ENCODE data around the gene PRSS56. TPM values are rescaled to one million over a fixed set of nuclear protein-coding genes. Genes with fewer than 3 reads are reported as not detected.

PRSS56 gene
- total and polyA plus RNA-seq, 2 of the 8 experiments (the other 6 are each of a cell fraction or from before 2014, with no cell fraction given): 0.03 TPM; not detected in 1

- Histone ChIP-seq H2AFZ (ENCODE audit: low read length) (no peak overlapping the region), H3K79me1 (ENCODE audit: low read depth, low read length) (no peaks in the 10 kb centered on the region), H3K9ac (replicated peaks in 1 of 4; ENCODE audit: extremely low read depth in 1 of 4, low read depth in 3 of 4, low read length in 3 of 4) (no peak overlapping the region), H3K4me2 (ENCODE audit: insufficient read depth in 1 of 2, low read depth in 2 of 2, low read length in 2 of 2) (no peak overlapping the region), H3K23ac (ENCODE audit: insufficient read length) (no peak overlapping the region), H3K27me3 (replicated peaks in 1 of 4; ENCODE audit: control insufficient read depth in 3 of 4, extremely low read depth in 1 of 4, insufficient read depth in 3 of 4, low read length in 3 of 4) (peaks cover 19 to 43% (median 37%) of the 10 kb centered on the region in 4 experiments), H3K14ac (ENCODE audit: insufficient read length) (no peak overlapping the region), H3K4ac (replicated peaks; ENCODE audit: insufficient read length, low read depth, low read length) (no peak overlapping the region), H2BK20ac (ENCODE audit: low read length) (no peak overlapping the region), H3K36me3 (ENCODE audit: control insufficient read depth in 2 of 4, insufficient read depth in 4 of 4, low read length in 3 of 4) (no peaks in the 10 kb centered on the region), H2BK5ac (ENCODE audit: low read depth, low read length) (no peak overlapping the region), H3K18ac (ENCODE audit: extremely low read depth, low read length) (no peak overlapping the region), H4K8ac (ENCODE audit: extremely low read depth, insufficient read depth, low read length) (no peak overlapping the region), H3K4me3 (ENCODE audit: extremely low read depth in 1 of 4, insufficient read depth in 2 of 4, low read depth in 3 of 4, low read length in 4 of 4) (no peak overlapping the region), H3K23me2 (ENCODE audit: low read depth, low read length) (peaks cover 10% of the 10 kb centered on the region; the same call in 1 of the 2 replicates), H4K20me1 (replicated peaks in 1 of 2; ENCODE audit: control insufficient read depth in 1 of 2, insufficient read depth in 2 of 2, low read length in 2 of 2) (peaks cover 3 to 4% of the 10 kb centered on the region in 2 experiments), H2BK12ac (ENCODE audit: low read depth, low read length) (no peak overlapping the region), H3K56ac (replicated peaks; ENCODE audit: insufficient read length, low read depth, low read length) (no peak overlapping the region), H4K91ac (replicated peaks; ENCODE audit: insufficient read length, low read length) (no peak overlapping the region), H2BK120ac (replicated peaks; ENCODE audit: low read depth, low read length) (no peak overlapping the region), H2AK5ac (ENCODE audit: low read depth, low read length) (no peak overlapping the region), H3K9me3 (ENCODE audit: insufficient read depth in 2 of 2, low read depth in 1 of 2, low read length in 1 of 2) (no peaks in the 10 kb centered on the region), H2BK15ac (ENCODE audit: low read length) (no peak overlapping the region), H3K79me2 (ENCODE audit: control insufficient read depth in 1 of 2, insufficient read depth in 2 of 2, low read length in 2 of 2) (no peaks in the 10 kb centered on the region), H3K4me1 (replicated peaks in 1 of 4; ENCODE audit: control insufficient read depth in 3 of 4, insufficient read depth in 4 of 4, low read length in 3 of 4) (peaks cover 0 to 22% (median 7%) of the 10 kb centered on the region in 4 experiments; a peak in 5 of 7 replicates), H4K5ac (ENCODE audit: insufficient read length, low read depth, low read length) (no peak overlapping the region), H3K27ac (ENCODE audit: low read depth, low read length) (no peak overlapping the region)
- TF ChIP-seq SP1 (IDR thresholded peaks at IDR 0.05; ENCODE audit: low read depth, low read length): peak; percentile 31; the same call in 1 of the 2 replicates
- TF ChIP-seq ASH2L (IDR thresholded peaks at IDR 0.05; ENCODE audit: low read length): no peak
- CTCF ChIA-PET (ENCODE audit: partially characterized antibody): interaction anchor here (0.7 to 10.6 kb wide), 30 partner anchors 11 to 194 kb away, joined by 3 to 176 read pairs (median 6); partner anchors contain the start of gene CHRNG
- whole genome bisulfite sequencing, 2 experiments (ENCODE audit: extremely low coverage in 1 of 2, insufficient coverage in 1 of 2, insufficient read length in 1 of 2, insufficient replicate concordance in 2 of 2, low coverage in 1 of 2, low lambda C conversion rate in 2 of 2, missing lambda C conversion rate in 1 of 2): 84% methylated on average over 13 of the region's 15 CpGs; no CpG with 5 or more reads in 1 of the 2 experiments
- FAIRE-seq (no peak), DNase-seq (ENCODE audit: low read depth in 1 of 2, low spot score in 2 of 2) (no peak)
- POLR2A ChIA-PET (ENCODE audit: partially characterized antibody): interaction anchor here (0.5 to 1.7 kb wide), 4 partner anchors 12 to 129 kb away, joined by 3 to 5 read pairs (median 4); partner anchors contain the start of genes EIF4E2 and TIGD1
Observed at GRCh38 chr2:232520489-232520888, 301 bp downstream of the PRSS56 start.

Data from H1 (cell line).